Measurements from ENCODE around the gene CETN1.

Gene CETN1

DNA sequence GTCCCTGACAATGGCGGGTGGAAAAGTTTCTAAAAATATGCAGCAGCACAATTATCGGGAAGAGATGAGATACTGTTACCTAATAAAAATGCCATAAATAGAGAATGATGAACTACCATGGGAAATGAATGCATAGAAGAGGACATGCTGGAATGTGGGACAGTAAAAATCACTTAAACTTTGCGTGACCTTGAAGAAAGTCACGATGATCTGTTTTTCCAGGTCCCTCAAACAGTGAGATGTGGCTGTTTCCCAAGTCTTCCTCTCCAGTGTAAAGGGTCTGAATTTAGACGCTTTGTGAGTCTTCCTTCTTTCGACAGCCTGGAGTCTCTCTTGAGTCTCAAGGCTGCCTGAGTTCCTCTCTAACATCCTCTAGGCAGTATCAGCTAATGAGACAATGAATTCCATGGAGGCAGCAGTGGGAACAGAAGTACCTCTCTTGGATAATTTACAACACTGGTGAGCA is 18.0 kb downstream of the CETN1 start:
- Histone ChIP-seq H3K9ac (ENCODE audit: low read length) (no peak overlapping the region), H3K4me1 (ENCODE audit: low read length) (no peaks in the 10 kb centered on the region), H2AFZ (ENCODE audit: low read depth, low read length) (no peak overlapping the region), H3K4me2 (ENCODE audit: low read length) (no peak overlapping the region), H3K36me3 (replicated peaks; ENCODE audit: low read depth, low read length) (no peaks in the 10 kb centered on the region), H3K27me3 (ENCODE audit: low read depth, low read length) (peaks cover 59% of the 10 kb centered on the region), H3K4me3 (ENCODE audit: low read length) (no peak overlapping the region), H3K27ac (ENCODE audit: low read length) (no peak overlapping the region), H3K9me3 (ENCODE audit: insufficient read depth, low read length) (no peaks in the 10 kb centered on the region), H3K79me2 (ENCODE audit: low read length) (no peaks in the 10 kb centered on the region), H4K20me1 (ENCODE audit: insufficient read depth, low read length) (no peaks in the 10 kb centered on the region)
- TF ChIP-seq, protein P1, sequence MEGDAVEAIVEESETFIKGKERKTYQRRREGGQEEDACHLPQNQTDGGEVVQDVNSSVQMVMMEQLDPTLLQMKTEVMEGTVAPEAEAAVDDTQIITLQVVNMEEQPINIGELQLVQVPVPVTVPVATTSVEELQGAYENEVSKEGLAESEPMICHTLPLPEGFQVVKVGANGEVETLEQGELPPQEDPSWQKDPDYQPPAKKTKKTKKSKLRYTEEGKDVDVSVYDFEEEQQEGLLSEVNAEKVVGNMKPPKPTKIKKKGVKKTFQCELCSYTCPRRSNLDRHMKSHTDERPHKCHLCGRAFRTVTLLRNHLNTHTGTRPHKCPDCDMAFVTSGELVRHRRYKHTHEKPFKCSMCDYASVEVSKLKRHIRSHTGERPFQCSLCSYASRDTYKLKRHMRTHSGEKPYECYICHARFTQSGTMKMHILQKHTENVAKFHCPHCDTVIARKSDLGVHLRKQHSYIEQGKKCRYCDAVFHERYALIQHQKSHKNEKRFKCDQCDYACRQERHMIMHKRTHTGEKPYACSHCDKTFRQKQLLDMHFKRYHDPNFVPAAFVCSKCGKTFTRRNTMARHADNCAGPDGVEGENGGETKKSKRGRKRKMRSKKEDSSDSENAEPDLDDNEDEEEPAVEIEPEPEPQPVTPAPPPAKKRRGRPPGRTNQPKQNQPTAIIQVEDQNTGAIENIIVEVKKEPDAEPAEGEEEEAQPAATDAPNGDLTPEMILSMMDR (IDR thresholded peaks at IDR 0.05; ENCODE audit: low read depth, low read length), result no peak
- no peak for TF ChIP-seq EZH2phosphoT487 (IDR thresholded peaks at IDR 0.05; ENCODE audit: low read depth)

GRCh38 chr18:600107-600506 is 19.9 kb downstream of the CETN1 start:
- H3K9ac ChIP-seq (ENCODE audit: low read length), result no peak overlapping the region
- no peaks in the 10 kb centered on the region for H3K9me3 ChIP-seq (ENCODE audit: insufficient read depth, low read length)
- no peaks in the 10 kb centered on the region for H3K36me3 ChIP-seq (replicated peaks; ENCODE audit: low read depth, low read length)
- H3K79me2 ChIP-seq (ENCODE audit: low read length), result no peaks in the 10 kb centered on the region
- H3K4me2 ChIP-seq (ENCODE audit: low read length), result no peak overlapping the region
- H3K27me3 ChIP-seq (ENCODE audit: low read depth, low read length), result peaks cover 51% of the 10 kb centered on the region
- H3K27ac ChIP-seq (ENCODE audit: low read length), result no peak overlapping the region
- no peak overlapping the region for H3K4me3 ChIP-seq (ENCODE audit: low read length)
- TF ChIP-seq, protein P1 (IDR thresholded peaks at IDR 0.05; ENCODE audit: low read depth, low read length), result no peak
- TF ChIP-seq EZH2phosphoT487 (IDR thresholded peaks at IDR 0.05; ENCODE audit: low read depth), result no peak
- H2AFZ ChIP-seq (ENCODE audit: low read depth, low read length), result no peak overlapping the region
- no peaks in the 10 kb centered on the region for H3K4me1 ChIP-seq (ENCODE audit: low read length)
- no peaks in the 10 kb centered on the region for H4K20me1 ChIP-seq (ENCODE audit: insufficient read depth, low read length)

- Histone ChIP-seq H3K79me2 (ENCODE audit: low read length) (no peaks in the 10 kb centered on the region), H3K27me3 (ENCODE audit: low read depth, low read length) (peaks cover 33% of the 10 kb centered on the region), H2AFZ (ENCODE audit: low read depth, low read length) (no peak overlapping the region), H3K4me3 (ENCODE audit: low read length) (no peak overlapping the region), H3K4me1 (ENCODE audit: low read length) (peaks cover 10% of the 10 kb centered on the region), H3K4me2 (ENCODE audit: low read length) (no peak overlapping the region), H4K20me1 (ENCODE audit: insufficient read depth, low read length) (no peaks in the 10 kb centered on the region), H3K36me3 (replicated peaks; ENCODE audit: low read depth, low read length) (no peaks in the 10 kb centered on the region), H3K27ac (ENCODE audit: low read length) (no peak overlapping the region), H3K9ac (ENCODE audit: low read length) (no peak overlapping the region), H3K9me3 (ENCODE audit: insufficient read depth, low read length) (no peaks in the 10 kb centered on the region)
- TF ChIP-seq, protein P1 (IDR thresholded peaks at IDR 0.05; ENCODE audit: low read depth, low read length), result no peak
- TF ChIP-seq EZH2phosphoT487 (IDR thresholded peaks at IDR 0.05; ENCODE audit: low read depth), result no peak
Observed at GRCh38 chr18:604771-605170, 24.6 kb downstream of the CETN1 start.

DNA sequence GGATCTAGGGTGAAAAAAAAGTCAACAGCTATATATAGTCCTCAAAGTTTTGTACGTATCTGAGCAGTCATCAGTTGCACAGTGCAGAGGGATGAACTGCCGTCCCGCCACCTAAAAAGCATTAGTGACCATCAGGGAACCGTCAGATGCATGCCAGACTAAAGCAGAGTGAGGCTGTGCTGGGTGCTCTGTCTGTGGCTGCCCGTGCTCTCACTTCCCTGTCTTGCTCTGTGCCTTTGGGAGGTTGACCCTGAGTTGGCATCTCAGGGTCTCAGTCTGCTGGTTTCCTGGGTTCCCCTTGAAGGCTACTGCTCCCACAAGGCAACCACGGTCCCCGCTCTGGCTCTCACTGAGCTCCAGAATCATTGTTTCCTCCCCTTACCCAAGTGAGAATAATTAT is 27.8 kb downstream of the CETN1 start:
- no peaks in the 10 kb centered on the region for H3K79me2 ChIP-seq (ENCODE audit: low read length)
- peaks cover 10% of the 10 kb centered on the region for H3K27me3 ChIP-seq (ENCODE audit: low read depth, low read length)
- H4K20me1 ChIP-seq (ENCODE audit: insufficient read depth, low read length), result no peaks in the 10 kb centered on the region
- TF ChIP-seq, protein P1 (IDR thresholded peaks at IDR 0.05; ENCODE audit: low read depth, low read length), result no peak
- TF ChIP-seq EZH2phosphoT487 (IDR thresholded peaks at IDR 0.05; ENCODE audit: low read depth), result no peak
- H3K4me1 ChIP-seq (ENCODE audit: low read length), result peaks cover 10% of the 10 kb centered on the region
- H3K9me3 ChIP-seq (ENCODE audit: insufficient read depth, low read length), result no peaks in the 10 kb centered on the region
- no peak overlapping the region; the same call in 1 of the 2 replicates for H3K9ac ChIP-seq (ENCODE audit: low read length)
- no peak overlapping the region for H3K27ac ChIP-seq (ENCODE audit: low read length)
- no peaks in the 10 kb centered on the region for H3K36me3 ChIP-seq (replicated peaks; ENCODE audit: low read depth, low read length)
- no peak overlapping the region for H3K4me3 ChIP-seq (ENCODE audit: low read length)
- peak overlapping the region; percentile 67 for H3K4me2 ChIP-seq (ENCODE audit: low read length)
- H2AFZ ChIP-seq (ENCODE audit: low read depth, low read length), result no peak overlapping the region
